ENCODE measurements around the gene SFT2D1. TPM values are rescaled to one million over a fixed set of nuclear protein-coding genes. Genes with fewer than 3 reads are reported as not detected.
"Not testable (repeated sequence)": the region's sequence is repeated elsewhere in the genome, so short reads cannot be mapped to it uniquely, and the experiment has no call there.

SFT2D1 gene
- total RNA-seq, 1 donor from 2014 or later = 26.6 TPM

DNA sequence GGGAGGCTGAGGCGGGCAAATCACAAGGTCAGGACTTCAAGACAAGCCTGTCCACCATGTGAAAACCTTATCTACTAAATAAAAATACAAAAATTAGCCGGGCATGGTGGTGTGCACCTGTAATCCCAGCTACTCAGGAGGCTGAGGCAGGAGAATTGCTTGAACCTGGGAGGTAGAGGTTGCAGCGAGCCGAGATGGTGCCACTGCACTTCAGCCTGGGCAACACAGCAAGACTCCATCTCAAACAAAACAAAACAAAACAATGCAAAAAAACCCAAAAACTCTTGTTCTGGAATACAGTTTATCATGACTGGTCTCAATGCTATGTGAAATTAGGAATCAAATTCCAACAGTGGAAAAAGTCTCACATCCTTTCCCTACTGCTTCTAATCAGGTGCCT, 20.1 kb upstream of the SFT2D1 start:
- ATAC-seq = not testable (repeated sequence)

DNA sequence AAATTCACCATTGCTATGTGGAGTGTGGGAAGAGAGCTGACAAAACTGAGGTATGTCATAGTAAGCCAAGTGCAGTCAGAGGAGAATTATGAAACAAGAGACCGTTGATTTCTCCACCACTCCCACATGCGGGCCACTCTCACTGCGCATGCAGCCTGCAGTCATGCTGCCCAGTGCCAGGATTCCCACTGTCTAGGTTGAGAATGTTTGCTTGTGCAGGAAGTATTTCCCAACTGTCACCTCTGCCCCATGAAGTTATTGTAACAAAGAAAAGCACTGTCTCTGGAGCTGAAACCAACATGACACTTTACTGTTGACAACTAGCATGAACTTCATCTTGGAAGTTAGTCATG, 18.7 kb upstream of the SFT2D1 start:
- peak; percentile 52 for ATAC-seq

GRCh38 chr6:166360243-166361076, 18.1 kb upstream of the SFT2D1 start:
- peak; percentile 18 for ATAC-seq

DNA sequence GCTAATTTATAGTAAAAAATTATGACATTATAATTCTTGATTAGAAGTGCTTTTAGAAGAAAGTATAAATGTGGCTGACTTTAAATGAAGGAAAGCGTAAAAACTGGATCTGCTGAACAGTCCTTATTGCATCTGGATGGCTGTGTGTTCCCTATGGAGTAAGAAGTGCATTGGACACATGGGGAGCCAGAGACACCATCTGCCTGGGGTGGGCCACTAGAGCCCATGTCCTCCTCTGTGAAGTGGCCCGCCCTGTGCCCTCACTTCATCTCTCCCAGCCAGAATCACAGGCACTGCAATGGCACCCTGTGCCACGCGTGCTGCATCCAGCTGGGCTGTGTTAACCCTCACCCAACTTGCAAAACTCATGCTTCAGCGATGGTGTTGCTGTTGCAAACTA, 13.2 kb upstream of the SFT2D1 start:
- no peak for ATAC-seq

DNA sequence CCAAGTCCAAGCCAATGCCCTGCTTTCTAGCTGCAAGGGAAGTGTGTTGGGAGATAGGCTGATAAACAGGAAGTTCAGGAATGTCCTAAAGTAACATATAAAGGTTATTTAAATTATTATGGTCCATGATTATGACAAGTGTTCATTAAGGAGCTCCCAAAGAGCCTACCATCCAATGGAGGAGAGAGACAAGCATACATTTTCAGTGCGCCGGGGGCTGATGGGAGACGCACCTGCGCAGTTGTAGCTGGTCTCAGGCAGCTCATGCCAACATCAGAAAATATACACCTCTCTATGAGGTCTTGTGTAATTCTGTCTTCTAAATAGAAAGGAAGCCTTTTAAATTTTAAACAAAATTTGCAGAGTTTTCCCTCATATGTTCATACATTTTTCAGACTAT, 12.6 kb upstream of the SFT2D1 start:
- ATAC-seq = no peak

GRCh38 chr6:166354143-166354542, 11.8 kb upstream of the SFT2D1 start:
- ATAC-seq = no peak

DNA sequence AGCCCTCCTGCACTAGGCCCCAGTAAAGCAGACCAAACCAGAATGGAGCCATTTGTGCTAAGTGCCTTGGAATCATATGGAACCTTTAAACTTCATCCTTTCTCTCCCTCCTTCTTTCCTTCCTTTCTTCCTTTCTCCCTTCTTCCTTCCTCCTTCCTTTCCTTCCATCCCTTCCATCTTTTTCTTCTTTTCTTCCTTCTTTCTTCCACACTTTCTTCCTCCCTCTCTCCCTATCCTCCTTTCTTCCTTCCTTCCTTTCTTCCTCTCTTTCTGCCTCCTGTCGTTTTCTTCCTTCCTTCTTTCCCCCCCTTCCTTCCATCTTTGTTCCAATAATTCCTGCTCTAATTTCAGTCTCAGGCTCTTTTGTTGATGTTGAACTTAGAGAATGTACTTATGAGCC, 11.2 kb upstream of the SFT2D1 start:
- ATAC-seq = no peak

DNA sequence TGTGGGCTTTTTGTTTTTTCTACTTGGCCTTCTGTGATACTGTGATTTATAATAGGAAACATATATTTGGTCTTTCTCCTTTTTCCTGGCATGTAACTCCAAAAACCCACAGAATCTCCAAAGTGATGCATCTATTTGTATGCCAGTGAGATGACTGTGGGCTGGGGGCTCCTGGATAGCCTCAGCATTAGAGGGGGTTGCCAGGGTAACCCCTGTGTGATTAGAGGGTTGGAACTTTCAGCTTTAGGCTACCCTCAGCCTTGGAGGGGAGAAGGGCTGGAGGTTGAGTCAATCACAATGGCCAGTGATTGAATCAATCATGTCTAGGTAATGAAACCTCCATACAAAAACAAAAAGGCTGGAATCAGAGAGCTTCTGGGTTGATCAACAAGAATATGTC, 10.6 kb upstream of the SFT2D1 start:
- no peak for ATAC-seq

- ATAC-seq = peak; percentile 94
Measured at GRCh38 chr6:166351715-166352285, 9.5 kb upstream of the SFT2D1 start.

DNA sequence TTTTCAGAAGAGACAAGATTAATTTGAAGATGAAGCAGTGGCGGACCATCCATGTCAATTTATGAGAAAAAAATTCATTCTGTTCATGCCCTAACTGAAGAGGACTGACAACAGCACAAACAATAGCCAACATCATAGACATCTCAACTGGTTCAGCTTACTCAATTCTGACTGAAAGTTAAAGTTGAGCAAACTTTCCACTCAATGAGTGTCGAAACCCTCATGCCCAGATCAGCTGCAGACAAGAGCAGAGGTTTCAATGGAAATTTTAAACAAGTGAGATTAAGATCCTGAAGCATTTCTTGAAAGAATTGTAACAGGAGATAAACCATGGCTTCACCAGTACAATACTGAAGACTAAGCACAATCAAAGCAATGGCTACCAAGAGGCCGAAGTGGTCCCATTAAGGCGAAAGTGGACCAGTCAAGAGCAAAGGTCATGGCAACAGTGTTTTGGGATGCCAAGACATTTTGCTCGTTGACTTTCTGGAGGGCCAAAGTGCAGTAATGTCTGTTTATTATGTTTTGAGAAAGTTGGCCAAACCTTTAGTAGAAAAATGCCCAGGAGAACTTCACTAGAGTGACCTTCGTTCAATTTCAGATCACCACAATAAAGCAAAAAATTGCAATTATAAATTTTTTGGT, 6.1 kb upstream of the SFT2D1 start:
- no peak for ATAC-seq

GRCh38 chr6:166346965-166347364, 4.6 kb upstream of the SFT2D1 start:
- no peak for ATAC-seq

- ATAC-seq = no peak
Measured at GRCh38 chr6:166346449-166346848, 4.1 kb upstream of the SFT2D1 start.

GRCh38 chr6:166345672-166346071, 3.3 kb upstream of the SFT2D1 start:
- ATAC-seq = not testable (repeated sequence)

- not testable (repeated sequence) for ATAC-seq
Measured at GRCh38 chr6:166344921-166345320, 2.6 kb upstream of the SFT2D1 start.

- ATAC-seq = no peak
Measured at GRCh38 chr6:166344240-166344639, 1.9 kb upstream of the SFT2D1 start.

DNA sequence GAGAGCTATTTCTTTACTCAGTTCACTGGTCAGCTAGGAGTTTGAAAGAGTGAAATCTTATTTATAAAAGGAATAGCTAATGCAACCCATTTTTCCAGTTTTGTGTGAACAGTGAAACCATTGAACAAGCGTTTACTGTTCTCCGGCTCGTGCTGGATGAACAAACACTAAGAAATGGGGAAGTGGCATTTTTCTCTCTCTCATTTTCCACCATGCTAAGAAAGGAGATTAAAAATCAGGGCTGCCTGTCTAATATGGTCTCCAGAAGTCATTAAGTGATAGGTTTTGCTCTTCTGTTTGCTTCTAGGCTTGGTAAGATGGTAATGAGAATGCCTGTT, 774 bp upstream of the SFT2D1 start:
- peak; percentile 10 for ATAC-seq

- ATAC-seq = peak; percentile 12
Measured at GRCh38 chr6:166341977-166342348, 382 bp downstream of the SFT2D1 start.

DNA sequence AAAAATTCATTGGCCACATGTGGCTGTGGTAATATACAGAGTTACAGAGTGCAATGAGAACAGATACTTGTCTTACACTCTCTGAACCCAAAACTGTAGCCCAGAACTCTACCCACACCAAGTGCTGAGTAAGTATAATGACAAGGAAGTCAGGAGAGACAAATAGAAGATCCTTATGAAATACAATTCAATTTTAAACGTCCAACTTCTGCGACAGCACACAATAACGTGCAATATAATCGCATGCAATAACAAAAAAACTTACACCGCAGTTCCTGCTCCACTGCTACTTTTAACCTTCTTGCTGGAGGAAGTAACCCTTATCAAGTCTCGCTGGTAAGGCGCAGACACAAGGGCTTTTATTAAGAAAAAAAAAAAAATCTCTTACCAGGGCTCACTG, 881 bp downstream of the SFT2D1 start:
- no peak for ATAC-seq

- ATAC-seq = no peak
Measured at GRCh38 chr6:166338854-166339253, 3.5 kb downstream of the SFT2D1 start.

GRCh38 chr6:166336847-166337246, 5.5 kb downstream of the SFT2D1 start:
- no peak for ATAC-seq

- ATAC-seq = no peak
Measured at GRCh38 chr6:166335378-166336302, 6.7 kb downstream of the SFT2D1 start.

DNA sequence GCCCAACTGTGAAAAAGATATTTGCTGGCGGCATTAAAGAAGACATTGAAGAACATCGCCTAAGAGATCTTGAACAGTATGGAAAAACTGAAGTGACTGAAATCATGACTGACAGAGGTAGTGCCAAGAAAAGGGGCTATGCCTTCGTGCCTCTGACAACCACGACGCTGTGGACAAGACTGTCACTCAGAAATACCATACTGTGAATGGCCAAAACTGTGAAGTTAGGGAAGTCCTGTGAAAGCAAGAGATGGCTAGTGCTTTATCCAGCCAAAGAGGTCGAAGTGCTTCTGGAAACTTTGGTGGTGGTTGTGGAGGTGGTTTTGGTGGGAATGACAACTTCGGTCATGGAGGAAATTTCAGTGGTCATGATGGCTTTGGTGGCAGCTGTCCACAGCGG, 7.5 kb downstream of the SFT2D1 start:
- no peak for ATAC-seq
